ENCODE data around the gene PEPD. TPM values are rescaled to one million over a fixed set of nuclear protein-coding genes. Genes with fewer than 3 reads are reported as not detected.

Gene PEPD
- total and polyA plus RNA-seq, 9 donors = 20.3 to 55.4 (median 45.1) TPM

GRCh38 chr19:33391631-33392249 is 129.9 kb downstream of the PEPD start:
- peaks cover 8% of the 10 kb centered on the region for H3K36me3 ChIP-seq (ENCODE audit: control insufficient read depth, insufficient read depth, low read length)
- no peak overlapping the region for H3K4me3 ChIP-seq (ENCODE audit: low read length)
- no peaks in the 10 kb centered on the region for H3K9me3 ChIP-seq (replicated peaks; ENCODE audit: control insufficient read depth, low read depth, low read length)
- H3K4me1 ChIP-seq (ENCODE audit: control insufficient read depth, insufficient read depth, low read length) = peaks cover 95% of the 10 kb centered on the region
- no peak for DNase-seq
- no peaks in the 10 kb centered on the region for H3K27me3 ChIP-seq (ENCODE audit: control insufficient read depth, insufficient read depth, low read length)
- WGBS (ENCODE audit: insufficient coverage) = 75% methylated on average over 10 of the region's 12 CpGs
- no peak overlapping the region for H3K27ac ChIP-seq (ENCODE audit: low read length)

- H3K27ac ChIP-seq (ENCODE audit: low read length) = peak overlapping the region; percentile 21
These were observed 130.5 kb downstream of the PEPD start for GRCh38 chr19:33390908-33391630.

GRCh38 chr19:33390101-33390907 is 131.3 kb downstream of the PEPD start:
- WGBS (ENCODE audit: insufficient coverage) = 27% methylated on average over 5 of the region's 19 CpGs
- H3K4me3 ChIP-seq (ENCODE audit: low read length) = no peak overlapping the region
- H3K36me3 ChIP-seq (ENCODE audit: control insufficient read depth, insufficient read depth, low read length) = peaks cover 17% of the 10 kb centered on the region
- H3K9me3 ChIP-seq (replicated peaks; ENCODE audit: control insufficient read depth, low read depth, low read length) = no peaks in the 10 kb centered on the region
- peak; percentile 97 for DNase-seq
- peak overlapping the region; percentile 81 for H3K27ac ChIP-seq (ENCODE audit: low read length)
- H3K4me1 ChIP-seq (ENCODE audit: control insufficient read depth, insufficient read depth, low read length) = peaks cover 93% of the 10 kb centered on the region
- H3K27me3 ChIP-seq (ENCODE audit: control insufficient read depth, insufficient read depth, low read length) = no peaks in the 10 kb centered on the region

More at GRCh38 chr19:33390908-33391630, 130.5 kb downstream of the PEPD start:
- no peaks in the 10 kb centered on the region for H3K9me3 ChIP-seq (replicated peaks; ENCODE audit: control insufficient read depth, low read depth, low read length)
- peaks cover 94% of the 10 kb centered on the region for H3K4me1 ChIP-seq (ENCODE audit: control insufficient read depth, insufficient read depth, low read length)
- 75% methylated on average over 22 of the region's 24 CpGs for WGBS (ENCODE audit: insufficient coverage)
- H3K36me3 ChIP-seq (ENCODE audit: control insufficient read depth, insufficient read depth, low read length) = peaks cover 12% of the 10 kb centered on the region
- no peak for DNase-seq
- H3K4me3 ChIP-seq (ENCODE audit: low read length) = no peak overlapping the region
- no peaks in the 10 kb centered on the region for H3K27me3 ChIP-seq (ENCODE audit: control insufficient read depth, insufficient read depth, low read length)

GRCh38 chr19:33389421-33390100 is 132.0 kb downstream of the PEPD start:
- H3K36me3 ChIP-seq (ENCODE audit: control insufficient read depth, insufficient read depth, low read length) = peaks cover 17% of the 10 kb centered on the region
- no peaks in the 10 kb centered on the region for H3K27me3 ChIP-seq (ENCODE audit: control insufficient read depth, insufficient read depth, low read length)
- no peaks in the 10 kb centered on the region for H3K9me3 ChIP-seq (replicated peaks; ENCODE audit: control insufficient read depth, low read depth, low read length)
- H3K4me3 ChIP-seq (ENCODE audit: low read length) = no peak overlapping the region
- no peak for DNase-seq
- H3K4me1 ChIP-seq (ENCODE audit: control insufficient read depth, insufficient read depth, low read length) = peaks cover 88% of the 10 kb centered on the region
- peak overlapping the region; percentile 81 for H3K27ac ChIP-seq (ENCODE audit: low read length)
- WGBS (ENCODE audit: insufficient coverage) = 51% methylated on average over 9 of the region's 22 CpGs

GRCh38 chr19:33388725-33389420 is 132.7 kb downstream of the PEPD start:
- H3K27me3 ChIP-seq (ENCODE audit: control insufficient read depth, insufficient read depth, low read length) = no peaks in the 10 kb centered on the region
- 55% methylated on average over 25 of the region's 28 CpGs for WGBS (ENCODE audit: insufficient coverage)
- H3K4me1 ChIP-seq (ENCODE audit: control insufficient read depth, insufficient read depth, low read length) = peaks cover 81% of the 10 kb centered on the region
- no peaks in the 10 kb centered on the region for H3K9me3 ChIP-seq (replicated peaks; ENCODE audit: control insufficient read depth, low read depth, low read length)
- H3K27ac ChIP-seq (ENCODE audit: low read length) = peak overlapping the region; percentile 81
- peaks cover 22% of the 10 kb centered on the region for H3K36me3 ChIP-seq (ENCODE audit: control insufficient read depth, insufficient read depth, low read length)
- DNase-seq = peak; percentile 84
- H3K4me3 ChIP-seq (ENCODE audit: low read length) = no peak overlapping the region

GRCh38 chr19:33388231-33388724 is 133.3 kb downstream of the PEPD start:
- peaks cover 75% of the 10 kb centered on the region for H3K4me1 ChIP-seq (ENCODE audit: control insufficient read depth, insufficient read depth, low read length)
- no peaks in the 10 kb centered on the region for H3K27me3 ChIP-seq (ENCODE audit: control insufficient read depth, insufficient read depth, low read length)
- 51% methylated on average over 13 of the region's 13 CpGs for whole genome bisulfite sequencing (ENCODE audit: insufficient coverage)
- H3K4me3 ChIP-seq (ENCODE audit: low read length) = no peak overlapping the region
- DNase-seq = no peak
- peak overlapping the region; percentile 81 for H3K27ac ChIP-seq (ENCODE audit: low read length)
- H3K36me3 ChIP-seq (ENCODE audit: control insufficient read depth, insufficient read depth, low read length) = peaks cover 22% of the 10 kb centered on the region
- H3K9me3 ChIP-seq (replicated peaks; ENCODE audit: control insufficient read depth, low read depth, low read length) = no peaks in the 10 kb centered on the region

GRCh38 chr19:33387351-33388230 is 134.0 kb downstream of the PEPD start:
- H3K4me3 ChIP-seq (ENCODE audit: low read length) = no peak overlapping the region

GRCh38 chr19:33386361-33386858 is 135.2 kb downstream of the PEPD start:
- H3K4me3 ChIP-seq (ENCODE audit: low read length) = no peak overlapping the region
- WGBS (ENCODE audit: insufficient coverage) = 83% methylated on average over 12 of the region's 15 CpGs

More at GRCh38 chr19:33387351-33388230, 134.0 kb downstream of the PEPD start:
- no peak for DNase-seq
- H3K4me1 ChIP-seq (ENCODE audit: control insufficient read depth, insufficient read depth, low read length) = peaks cover 69% of the 10 kb centered on the region
- H3K27ac ChIP-seq (ENCODE audit: low read length) = no peak overlapping the region
- peaks cover 22% of the 10 kb centered on the region for H3K36me3 ChIP-seq (ENCODE audit: control insufficient read depth, insufficient read depth, low read length)
- H3K9me3 ChIP-seq (replicated peaks; ENCODE audit: control insufficient read depth, low read depth, low read length) = no peaks in the 10 kb centered on the region
- 93% methylated on average over 27 of the region's 39 CpGs for WGBS (ENCODE audit: insufficient coverage)
- no peaks in the 10 kb centered on the region for H3K27me3 ChIP-seq (ENCODE audit: control insufficient read depth, insufficient read depth, low read length)

More at GRCh38 chr19:33386361-33386858, 135.2 kb downstream of the PEPD start:
- DNase-seq = no peak
- no peaks in the 10 kb centered on the region for H3K9me3 ChIP-seq (replicated peaks; ENCODE audit: control insufficient read depth, low read depth, low read length)
- H3K27ac ChIP-seq (ENCODE audit: low read length) = no peak overlapping the region
- no peaks in the 10 kb centered on the region for H3K27me3 ChIP-seq (ENCODE audit: control insufficient read depth, insufficient read depth, low read length)
- peaks cover 57% of the 10 kb centered on the region for H3K4me1 ChIP-seq (ENCODE audit: control insufficient read depth, insufficient read depth, low read length)
- peaks cover 22% of the 10 kb centered on the region for H3K36me3 ChIP-seq (ENCODE audit: control insufficient read depth, insufficient read depth, low read length)

Data from muscle of leg (tissue), 11 donors.